Activated CD4-positive, alpha-beta T cell treated with anti-CD3 and anti-CD28 coated beads, Interleukin-2, amount 50 U/mL, for 48 hours (primary cell): ENCODE results near the gene FBXL2.
"Not testable (repeated sequence)": the region's sequence is repeated elsewhere in the genome, so short reads cannot be mapped to it uniquely, and the experiment has no call there.

Experiments used
- DNase-seq, 2 experiments: peaks; one replicate each; pipeline ENCODE4 v3.0.0-alpha.2; 2020

FBXL2 gene

DNA sequence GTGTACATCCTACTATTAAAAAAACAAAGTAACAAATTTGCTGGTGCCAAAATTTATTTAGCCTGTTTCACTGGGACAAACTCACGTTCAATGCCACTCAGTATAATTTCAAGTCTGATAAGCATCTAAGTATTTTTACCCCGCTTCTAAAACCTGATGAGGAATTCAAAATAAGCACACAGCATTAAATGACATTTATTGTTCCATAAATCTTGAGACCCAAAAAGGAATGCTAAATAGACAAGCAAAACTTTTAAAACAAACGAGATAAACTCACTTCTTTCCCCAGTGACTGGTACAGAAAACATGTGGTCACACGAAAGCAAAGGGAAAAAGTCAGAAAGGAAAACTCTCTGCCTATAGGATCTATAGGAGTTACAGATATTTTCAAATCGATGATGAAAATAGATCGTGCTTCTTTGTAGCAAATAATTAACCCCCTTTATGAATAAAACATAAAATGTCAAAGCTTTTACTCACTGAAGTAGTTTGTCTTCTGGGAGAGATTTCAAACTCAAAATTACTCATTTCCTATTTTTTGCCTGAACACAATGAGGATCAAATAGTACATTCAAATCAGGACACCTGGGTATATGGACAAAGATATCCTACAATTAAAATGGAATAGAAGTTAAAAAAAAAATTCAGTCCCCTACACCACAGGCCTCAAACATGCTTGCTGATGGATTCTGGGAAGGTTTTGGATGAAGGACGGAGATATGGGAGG, 111.3 kb downstream of the FBXL2 start:
- DNase-seq, result no peak

DNA sequence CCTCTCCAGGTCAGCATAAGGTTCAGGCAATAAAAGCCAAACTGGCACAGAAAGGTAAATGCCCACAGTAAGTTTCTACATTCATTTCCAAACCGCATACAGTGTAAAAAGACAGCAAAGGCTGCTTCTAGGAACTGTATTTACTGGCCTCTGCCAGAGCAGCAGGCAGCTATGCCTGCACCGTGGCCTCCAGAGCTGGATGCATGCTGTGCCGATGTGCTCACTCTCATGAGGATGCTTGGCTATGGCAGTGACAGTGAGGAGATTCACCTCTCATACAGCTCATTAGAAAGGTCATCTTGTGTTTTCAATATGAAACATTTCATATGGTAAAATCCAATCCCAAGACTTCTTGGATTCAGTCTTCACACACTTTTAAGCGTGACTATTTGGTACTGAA, 112.7 kb downstream of the FBXL2 start:
- no peak for DNase-seq

GRCh38 chr3:33391255-33391995, 114.2 kb downstream of the FBXL2 start:
- no peak for DNase-seq

GRCh38 chr3:33392144-33392543, 114.9 kb downstream of the FBXL2 start:
- no peak for DNase-seq

GRCh38 chr3:33392703-33393125, 115.5 kb downstream of the FBXL2 start:
- no peak for DNase-seq

DNA sequence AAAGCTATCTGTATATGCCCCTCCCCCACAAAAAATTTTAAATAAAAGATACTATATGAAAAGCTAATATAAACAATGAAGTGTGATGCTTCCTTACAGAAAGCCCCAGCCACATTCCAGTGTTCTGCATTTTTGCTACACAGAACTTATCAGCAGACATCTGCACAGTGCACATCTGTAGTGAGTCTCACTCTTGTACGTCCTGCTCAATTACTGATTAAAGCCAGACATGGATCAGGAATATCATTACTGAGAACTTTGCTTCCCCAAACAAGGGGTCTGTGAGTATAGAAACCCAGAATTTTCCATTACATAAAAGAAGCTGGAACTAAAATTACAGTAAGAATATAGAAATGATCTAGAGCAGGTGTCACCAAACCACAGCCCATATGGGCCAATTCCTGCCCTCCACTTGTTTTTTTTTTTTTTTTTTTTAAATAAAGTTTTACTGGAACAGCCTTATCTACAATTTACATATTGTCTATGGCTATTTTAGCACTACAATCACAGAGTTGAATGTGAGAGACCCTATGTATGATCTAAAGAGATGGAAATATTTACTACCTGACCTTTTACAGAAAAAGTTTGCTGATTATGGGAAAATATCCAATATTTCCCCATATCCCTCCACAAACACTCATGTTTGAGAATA, 117.3 kb downstream of the FBXL2 start:
- no peak for DNase-seq

DNA sequence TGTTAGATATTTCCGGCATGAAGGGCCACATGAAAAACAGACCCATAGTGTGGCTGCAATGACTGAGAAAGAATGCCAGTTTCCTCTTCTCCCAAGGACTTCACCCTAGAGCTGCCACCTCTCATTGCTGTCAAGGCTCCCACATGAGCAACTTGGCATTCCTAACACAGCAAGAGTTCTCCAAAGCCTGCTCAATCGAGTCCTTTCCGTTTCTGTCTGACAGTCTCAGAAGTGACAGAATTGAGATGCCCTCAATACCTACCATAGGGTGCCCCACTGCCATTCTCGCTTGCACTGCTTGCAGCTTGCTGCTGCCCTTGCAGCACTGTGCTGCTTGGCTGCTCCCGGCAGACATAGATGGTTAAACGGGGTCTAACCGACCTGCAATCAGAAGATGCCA, 118.7 kb downstream of the FBXL2 start:
- no peak for DNase-seq

GRCh38 chr3:33398410-33398809, 121.2 kb downstream of the FBXL2 start:
- no peak for DNase-seq

GRCh38 chr3:33401781-33402180, 124.5 kb downstream of the FBXL2 start:
- DNase-seq, result no peak

GRCh38 chr3:33402936-33403335, 125.7 kb downstream of the FBXL2 start:
- DNase-seq, result no peak

DNA sequence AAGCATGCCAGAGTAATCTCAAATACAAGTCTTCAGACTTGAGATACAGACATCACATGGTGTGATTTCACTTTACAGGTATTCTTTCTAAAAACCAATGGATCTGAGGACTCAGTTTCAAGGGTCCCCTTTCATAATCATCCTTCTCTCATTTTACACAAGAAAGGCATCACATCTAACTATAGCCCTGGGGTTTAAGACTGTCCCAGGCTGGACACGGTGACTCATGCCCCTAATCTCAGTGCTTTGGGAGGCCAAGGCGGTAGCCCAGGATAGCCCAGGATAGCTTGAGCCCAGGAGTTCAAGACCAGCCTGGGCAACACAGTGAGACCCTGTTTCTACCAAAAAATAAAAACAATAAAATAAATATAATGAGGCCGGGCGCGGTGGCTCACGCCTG, 126.5 kb downstream of the FBXL2 start:
- no peak for DNase-seq

GRCh38 chr3:33410816-33411215, 133.6 kb downstream of the FBXL2 start:
- DNase-seq, result not testable (repeated sequence)

DNA sequence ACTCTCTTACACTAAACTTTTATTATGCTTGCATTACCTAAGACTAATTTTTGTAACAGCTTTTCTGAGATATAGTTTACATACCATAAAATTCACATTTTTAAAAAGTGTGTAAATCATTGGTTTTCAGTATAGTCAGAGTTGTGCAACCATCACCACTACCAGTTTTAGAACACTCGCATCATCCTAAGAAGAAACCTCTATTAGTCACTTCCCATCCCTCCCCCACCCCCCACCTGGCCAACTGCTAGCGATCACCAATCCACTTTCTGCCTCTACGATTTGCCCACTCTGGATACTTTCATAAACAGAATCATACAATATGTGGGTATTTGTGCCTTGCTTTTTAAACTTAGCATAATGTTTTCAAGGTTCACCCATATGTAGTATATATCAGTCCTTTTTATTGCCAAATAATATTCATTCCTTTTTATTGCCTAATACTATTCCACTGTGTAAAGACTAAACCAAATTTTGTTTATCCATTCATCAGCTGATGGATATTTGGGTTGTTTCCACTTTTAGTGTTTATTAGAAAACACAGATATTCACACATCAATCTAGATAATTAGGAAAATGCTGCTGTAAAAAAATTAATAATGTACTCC, 139.9 kb downstream of the FBXL2 start:
- DNase-seq, result peak; percentile 28 to 37

DNA sequence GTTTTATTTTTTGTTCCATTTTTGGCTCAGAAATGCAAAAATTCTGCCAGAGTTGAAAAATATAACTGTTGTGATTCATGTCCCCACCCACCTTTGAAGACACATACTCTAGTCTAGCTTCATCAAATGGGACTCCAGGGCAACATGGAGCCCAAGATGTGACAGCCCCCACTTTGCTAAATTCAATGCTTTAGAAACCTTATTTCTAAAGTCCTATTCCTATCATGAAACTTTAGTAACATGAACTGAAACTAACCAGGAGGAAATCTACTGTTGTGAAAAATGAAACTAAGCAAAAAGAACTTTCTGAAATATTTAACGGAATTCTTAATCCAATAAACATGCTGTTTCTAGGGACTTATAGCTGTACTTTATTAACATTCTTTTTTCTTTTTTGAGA, 142.7 kb downstream of the FBXL2 start:
- no peak for DNase-seq

DNA sequence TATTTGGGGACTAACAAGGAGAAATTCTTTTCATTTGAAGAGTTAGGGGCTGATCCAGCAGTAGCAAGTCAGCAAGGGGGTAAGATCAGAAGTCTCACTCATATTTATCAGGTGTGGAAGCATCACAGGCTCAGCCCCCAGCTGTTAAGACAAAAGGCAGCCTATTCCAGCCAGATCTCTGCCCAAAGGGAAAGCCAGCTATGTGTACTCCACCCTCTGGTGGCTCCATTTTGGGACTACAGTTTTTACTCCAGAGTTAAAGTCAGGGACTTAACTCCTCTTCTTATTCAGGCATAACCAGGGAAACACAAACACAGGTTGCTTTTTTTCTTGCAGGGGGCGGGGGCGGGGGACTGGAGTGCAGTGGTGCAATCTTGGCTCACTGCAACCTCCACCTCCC, 143.7 kb downstream of the FBXL2 start:
- no peak for DNase-seq

GRCh38 chr3:33424606-33425452, 147.6 kb downstream of the FBXL2 start:
- no peak for DNase-seq

DNA sequence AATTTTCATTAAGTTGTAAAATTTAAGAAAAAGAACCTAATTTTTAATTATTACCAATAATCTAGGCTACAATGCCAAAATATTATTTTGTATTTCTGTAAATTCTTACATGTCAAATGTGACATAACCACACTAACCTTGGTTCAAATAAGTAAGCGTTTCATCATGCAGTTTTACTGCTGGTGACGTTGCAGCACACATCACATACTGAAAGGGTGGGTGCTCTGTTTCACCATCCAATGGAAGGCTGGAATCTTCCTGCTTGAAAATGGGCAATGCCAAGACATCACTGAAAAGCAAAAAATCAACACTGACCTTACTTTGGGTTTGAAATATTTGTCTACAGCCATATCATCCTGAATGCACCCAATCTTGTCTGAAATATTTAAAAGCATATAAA, 148.2 kb downstream of the FBXL2 start:
- DNase-seq, result no peak

- no peak for DNase-seq
These were observed 148.8 kb downstream of the FBXL2 start for GRCh38 chr3:33426068-33426467.

DNA sequence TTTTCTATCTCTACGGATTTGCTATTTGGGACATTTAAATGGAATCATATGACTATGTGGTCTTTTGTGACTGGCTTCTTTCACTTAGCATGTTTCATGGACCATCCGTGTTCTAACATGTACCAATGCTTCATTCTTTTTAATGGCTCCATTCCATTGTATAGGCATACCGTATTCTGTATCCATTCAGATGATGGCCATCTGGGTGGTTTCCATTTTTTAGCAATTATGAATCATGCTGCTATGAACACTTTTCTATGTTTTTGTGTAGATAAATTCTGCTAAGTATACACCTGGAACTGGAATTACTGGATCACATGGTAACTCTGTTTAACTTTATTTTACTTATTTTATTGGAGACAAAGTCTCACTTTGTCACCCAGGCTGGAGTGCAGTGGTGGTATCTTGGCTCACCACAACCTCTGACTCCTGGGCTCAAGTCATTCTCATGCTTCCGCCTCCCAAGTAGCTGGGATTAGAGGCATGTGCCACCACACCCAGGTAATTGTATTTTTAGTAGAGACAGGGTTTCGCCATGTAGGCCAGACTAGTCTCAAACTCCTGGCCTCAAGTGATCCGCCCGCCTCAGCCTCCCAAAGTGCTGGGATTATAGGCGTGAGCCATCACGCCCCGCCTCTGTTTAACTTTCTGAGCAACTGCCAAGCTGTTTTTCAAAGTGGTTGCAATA, 149.5 kb downstream of the FBXL2 start:
- no peak for DNase-seq

GRCh38 chr3:33428734-33429133, 151.5 kb downstream of the FBXL2 start:
- DNase-seq, result no peak

GRCh38 chr3:33429306-33429705, 152.1 kb downstream of the FBXL2 start:
- not testable (repeated sequence) for DNase-seq

GRCh38 chr3:33430061-33430460, 152.8 kb downstream of the FBXL2 start:
- DNase-seq, result no peak
